ENCODE data around the gene COPS7A.

The COPS7A gene, protein sequence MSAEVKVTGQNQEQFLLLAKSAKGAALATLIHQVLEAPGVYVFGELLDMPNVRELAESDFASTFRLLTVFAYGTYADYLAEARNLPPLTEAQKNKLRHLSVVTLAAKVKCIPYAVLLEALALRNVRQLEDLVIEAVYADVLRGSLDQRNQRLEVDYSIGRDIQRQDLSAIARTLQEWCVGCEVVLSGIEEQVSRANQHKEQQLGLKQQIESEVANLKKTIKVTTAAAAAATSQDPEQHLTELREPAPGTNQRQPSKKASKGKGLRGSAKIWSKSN

GRCh38 chr12:6723607-6724408 is at the start of gene COPS7A:
Gene COPS7A, plus strand, starts transcription at chr12:6724046. Its CDS starts 611 bp downstream, at chr12:6724657.
- in situ Hi-C loops (cut with MboI; ENCODE audit: low sequenced_read_pairs) = no loop called here

GRCh38 chr12:6676962-6677361 is 46.9 kb upstream of the COPS7A start:
- in situ Hi-C loops (cut with MboI; ENCODE audit: low sequenced_read_pairs) = no loop called here

GRCh38 chr12:6684609-6685008 is 39.2 kb upstream of the COPS7A start:
- in situ Hi-C loops (cut with MboI; ENCODE audit: low sequenced_read_pairs) = no loop called here

DNA sequence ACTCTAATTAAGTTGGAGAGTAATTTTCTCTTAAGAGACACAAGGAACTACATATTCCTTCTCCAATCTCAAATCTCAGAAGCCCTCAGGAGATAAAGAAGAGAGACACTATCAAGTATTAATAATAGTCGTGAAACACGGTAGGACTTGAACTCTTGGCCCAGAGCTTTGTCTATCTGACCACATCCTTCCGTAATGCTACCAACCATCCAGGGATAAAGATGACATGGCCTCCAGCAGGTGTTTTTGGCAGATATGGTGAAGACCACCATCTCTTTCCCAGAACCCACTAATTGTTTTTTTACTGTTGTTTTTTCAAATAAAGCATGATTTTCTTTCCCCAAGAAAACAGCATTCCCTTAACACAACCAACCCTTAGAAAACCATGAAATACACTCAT is 38.0 kb upstream of the COPS7A start:
- in situ Hi-C loops (cut with MboI; ENCODE audit: low sequenced_read_pairs) = no loop called here

DNA sequence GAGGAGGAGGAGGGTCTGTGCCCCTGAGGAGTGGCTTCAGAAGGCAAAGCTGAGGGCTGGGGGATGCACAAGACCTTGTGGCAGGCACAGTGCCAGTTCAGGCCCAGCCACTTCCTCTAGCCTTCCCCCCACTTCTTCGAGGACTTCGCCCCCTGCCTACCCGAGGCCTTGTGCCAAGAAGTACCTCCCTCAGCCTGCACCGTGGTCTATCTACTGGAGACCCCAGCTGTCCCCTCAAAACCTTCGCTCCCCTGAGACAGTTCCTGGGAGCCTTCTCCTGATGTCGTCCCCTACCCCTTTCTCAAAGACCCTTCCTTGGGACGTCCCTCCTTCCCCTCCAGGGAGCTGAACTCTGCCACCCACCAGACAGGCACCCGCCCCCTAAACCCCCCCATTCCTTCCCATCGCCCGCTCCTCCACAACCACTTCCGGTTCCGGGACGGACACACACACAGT is 35.3 kb upstream of the COPS7A start:
- in situ Hi-C loops (cut with MboI; ENCODE audit: low sequenced_read_pairs) = no loop called here

DNA sequence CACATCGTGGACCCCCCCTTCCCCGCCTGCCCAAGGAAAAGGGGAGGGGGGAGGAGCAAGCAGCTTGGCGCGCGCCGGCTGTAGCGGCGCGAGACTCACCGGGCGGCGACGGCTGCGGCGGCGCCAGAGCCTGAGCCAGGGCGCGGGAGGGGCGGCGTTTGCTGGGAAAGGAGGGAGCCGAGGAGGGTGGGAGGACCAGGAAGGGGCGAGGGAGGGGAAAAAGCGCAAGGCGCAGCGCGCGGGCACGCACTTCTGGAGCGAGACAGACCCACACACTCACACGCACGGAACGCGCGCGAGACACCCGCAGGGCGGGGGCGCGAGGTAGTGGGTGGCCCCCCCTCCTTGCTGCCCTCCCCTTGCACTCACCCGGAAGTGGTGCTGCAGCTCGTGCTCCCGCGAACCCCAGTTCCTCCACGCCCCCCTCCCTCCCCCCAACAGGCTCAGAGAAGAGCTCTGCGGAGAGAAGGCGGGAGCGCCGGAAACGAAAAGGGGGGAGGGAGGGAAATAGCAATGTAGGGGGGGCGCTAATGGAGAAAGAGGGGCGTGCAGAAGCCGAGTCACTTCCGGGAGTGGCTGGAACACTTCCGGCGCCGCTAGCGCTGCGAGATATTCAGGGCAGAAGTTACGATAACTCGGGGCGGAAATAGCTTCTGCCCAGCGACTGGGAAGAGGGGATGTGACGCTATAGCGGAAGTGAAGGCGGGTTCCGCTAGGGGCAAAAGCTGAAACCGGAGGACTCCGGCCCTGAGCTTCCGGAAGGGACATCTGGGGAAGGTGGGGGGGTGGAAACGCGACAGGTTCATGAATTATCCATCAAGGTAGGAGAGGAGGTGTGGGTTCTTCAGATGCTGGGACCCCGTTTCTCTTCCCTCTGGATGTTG is 34.6 kb upstream of the COPS7A start, which contains the start of gene ZNF384:
ZNF384 (minus strand) TSS at position 377 of the 884 bp plus-strand sequence. CDS start 9,855 bp downstream, outside the sequence.
- in situ Hi-C loops (cut with MboI; ENCODE audit: low sequenced_read_pairs) = no loop called here

GRCh38 chr12:6691473-6691872 is 32.4 kb upstream of the COPS7A start:
- in situ Hi-C loops (cut with MboI; ENCODE audit: low sequenced_read_pairs) = no loop called here

- in situ Hi-C loops (cut with MboI; ENCODE audit: low sequenced_read_pairs) = no loop called here
Measured at GRCh38 chr12:6692888-6693287, 31.0 kb upstream of the COPS7A start.

DNA sequence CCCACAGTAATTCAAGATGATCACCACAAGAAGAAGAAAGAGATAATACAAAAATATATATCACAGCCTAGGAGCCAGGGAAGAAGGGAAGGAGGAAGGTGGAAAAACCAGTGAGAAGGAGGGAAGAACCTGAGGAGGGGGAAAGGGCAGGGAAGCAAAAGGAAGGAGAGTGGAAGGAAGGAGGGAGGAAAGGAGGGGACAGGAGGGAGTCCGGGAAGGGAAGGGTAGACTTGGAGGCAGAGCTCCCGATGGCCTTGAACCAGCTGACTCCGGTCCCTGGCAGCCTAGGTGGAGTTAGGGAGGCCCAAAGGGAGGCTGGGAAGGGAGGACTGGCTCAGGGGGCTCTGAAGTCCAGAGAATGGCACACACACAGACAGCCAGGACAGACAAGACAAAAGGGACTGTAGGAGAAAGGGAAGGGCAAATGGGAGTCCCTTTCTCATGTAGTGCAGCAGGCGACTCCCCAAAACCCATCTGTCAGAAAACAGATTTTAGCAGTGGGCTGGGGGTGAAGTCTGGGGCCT is 30.0 kb upstream of the COPS7A start:
- in situ Hi-C loops (cut with MboI; ENCODE audit: low sequenced_read_pairs) = no loop called here

DNA sequence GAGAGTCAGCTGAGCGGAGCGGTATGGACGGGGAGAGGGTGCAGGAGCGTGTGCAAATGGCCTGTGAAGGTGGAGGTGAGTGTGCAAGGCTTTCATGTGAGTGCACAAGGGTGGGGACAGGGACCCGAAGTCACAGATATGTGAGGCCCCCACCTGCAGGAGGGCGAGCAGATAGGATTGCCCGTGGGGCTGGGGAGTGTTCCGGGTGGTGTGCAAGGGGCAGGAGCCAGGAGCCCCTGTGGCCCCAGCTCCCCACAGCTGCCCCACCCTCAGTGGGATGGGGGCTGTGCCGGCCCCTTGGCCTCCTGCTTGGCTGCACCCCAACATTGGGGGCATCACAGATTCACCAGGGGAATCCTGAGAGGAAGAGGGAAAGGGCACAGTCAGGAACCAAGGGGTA is 29.1 kb upstream of the COPS7A start:
- in situ Hi-C loops (cut with MboI; ENCODE audit: low sequenced_read_pairs) = no loop called here

DNA sequence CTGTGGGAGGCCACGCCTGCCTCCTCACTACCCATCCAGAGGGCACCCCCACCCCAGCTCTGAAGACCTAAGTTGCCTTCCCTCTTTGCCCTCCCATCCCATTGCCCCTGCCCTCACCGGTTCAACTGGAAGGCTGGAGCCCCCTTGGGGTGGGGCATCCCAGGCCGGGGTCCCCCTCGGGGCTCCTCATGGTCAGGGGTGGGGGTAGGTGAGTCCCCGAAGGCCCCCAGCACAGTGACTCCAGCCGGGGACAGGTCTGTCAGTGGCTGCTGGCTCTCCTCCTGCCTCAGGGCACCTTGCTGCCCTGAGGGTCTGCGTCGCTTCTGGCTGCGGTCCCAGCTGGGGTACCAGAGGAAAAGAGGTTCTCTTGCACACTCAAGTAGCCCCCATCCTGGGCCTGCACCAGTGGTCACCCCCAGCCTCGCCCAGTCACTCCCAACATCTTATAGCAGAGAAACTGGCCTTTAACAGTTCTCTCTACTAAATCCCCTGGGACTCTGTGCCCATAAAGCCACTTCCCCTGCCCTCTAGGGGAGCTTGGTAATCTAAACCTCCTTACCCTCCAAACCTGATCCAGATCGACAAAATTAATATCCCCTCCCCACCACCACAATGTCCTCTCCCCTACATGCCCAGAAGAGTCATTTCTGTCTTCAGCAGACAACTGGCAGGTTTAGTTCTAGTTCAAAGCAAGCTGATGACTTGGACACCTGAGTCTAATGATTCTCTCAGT is 28.4 kb upstream of the COPS7A start:
- in situ Hi-C loops (cut with MboI; ENCODE audit: low sequenced_read_pairs) = no loop called here

DNA sequence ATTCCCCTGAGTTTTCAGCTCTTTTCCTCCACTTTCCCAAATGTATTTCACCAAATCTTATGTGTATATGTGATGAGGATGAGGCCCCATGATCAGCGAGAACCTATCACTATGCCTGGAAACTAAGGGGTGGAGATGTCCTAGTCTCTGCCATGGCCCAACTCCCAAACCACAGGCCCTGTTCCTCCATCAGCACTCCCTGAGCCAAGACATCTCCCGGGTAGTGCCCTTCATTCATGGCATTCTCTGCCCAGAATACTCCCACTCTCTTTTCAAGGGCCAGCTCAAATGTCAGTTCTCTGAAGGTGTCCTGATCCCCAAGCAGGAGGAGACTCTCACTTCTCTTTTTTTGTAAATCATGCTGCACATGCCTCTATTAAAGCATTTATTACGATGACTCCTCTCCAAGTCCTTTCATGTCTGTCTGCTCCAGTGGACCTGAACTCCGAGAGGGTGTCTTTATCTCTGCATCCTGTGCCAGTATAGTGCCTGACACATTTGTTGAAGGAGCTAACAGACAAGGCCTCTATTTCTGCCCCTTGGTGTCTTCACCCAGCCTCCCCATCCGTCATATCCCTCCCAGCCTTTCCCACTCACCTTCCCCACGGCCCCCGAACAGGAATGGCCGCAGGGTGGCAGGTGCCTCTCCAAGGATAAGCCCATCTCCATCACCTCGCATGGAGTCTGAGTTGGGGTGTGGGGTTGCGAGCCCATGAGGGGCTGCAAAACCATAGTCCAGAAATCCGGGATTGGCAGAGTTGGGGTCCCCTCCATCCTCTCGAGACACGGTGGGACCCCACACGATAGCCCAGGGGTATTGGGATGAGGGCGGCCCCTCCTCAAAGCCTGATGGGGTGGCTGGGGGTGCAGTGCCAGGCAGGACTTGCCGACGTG is 26.9 kb upstream of the COPS7A start:
- in situ Hi-C loops (cut with MboI; ENCODE audit: low sequenced_read_pairs) = no loop called here

DNA sequence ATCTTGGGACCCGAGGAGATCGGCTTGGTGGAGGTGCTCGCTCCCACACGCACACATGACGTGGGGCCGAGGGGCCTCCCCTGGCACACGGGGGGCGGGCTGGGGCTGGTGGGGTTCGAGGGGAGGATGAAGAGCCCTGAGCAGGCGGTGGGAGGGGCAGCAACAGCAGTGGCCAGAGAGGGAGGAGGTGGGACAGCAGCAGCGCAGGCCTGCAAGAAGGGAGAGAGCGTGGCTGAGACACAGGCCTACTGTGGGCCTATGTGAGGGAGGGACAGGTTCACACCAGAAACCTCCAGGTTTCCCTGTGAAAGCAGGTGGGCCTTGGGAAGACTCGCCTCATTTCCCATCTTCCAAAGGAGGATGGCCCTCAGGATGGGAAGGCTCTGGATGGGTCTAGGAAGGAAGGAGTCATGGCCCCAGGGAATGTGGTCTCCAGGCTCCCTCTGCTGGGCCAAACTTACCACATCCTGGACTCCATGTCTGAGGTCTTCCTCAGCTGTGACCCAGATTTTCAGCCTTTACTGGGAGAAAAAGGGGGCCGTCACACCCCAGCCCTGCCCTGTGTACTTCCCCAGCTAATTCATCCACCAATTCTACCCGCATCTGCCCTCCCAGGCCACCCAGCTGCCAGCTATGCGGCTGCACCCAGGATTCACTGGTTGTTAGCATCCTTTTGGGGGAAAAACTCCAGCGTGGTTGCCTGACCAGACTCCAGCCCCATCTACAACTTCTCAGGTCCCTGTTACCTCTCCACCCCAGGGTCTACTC is 26.1 kb upstream of the COPS7A start:
- in situ Hi-C loops (cut with MboI; ENCODE audit: low sequenced_read_pairs) = no loop called here

DNA sequence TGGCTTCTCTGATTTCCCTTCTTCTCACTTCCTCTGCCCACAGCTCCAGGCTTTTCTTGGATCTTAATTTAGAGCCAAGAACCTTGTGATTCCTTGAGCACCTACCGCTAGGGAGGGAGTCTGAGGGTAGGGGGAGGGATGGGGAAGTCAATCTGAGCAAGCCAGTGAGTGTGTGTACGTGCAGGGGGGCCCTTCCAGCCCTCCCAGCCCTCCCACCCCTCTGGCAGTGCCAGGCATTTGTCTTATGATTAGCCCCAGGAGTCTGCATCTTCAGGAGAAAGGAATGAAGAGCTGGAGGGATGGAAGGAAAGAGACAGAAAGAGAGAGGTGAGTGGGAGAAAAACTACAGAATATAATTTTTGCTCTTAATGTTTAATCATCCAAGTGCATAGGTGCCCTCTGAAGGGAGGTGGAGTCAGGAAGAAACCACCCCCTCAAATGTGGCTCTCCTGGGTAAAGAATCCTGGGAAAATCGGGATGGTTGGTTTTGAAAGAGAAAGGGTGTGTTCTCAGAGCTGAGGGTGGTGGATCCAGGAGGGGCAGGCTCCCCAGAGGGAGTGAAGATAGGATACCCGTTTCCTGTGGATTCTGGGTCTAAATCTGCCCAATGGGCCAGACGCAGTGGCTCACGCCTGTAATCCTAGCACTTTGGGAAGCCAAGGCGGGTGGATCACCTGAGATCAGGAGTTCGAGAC is 25.3 kb upstream of the COPS7A start:
- in situ Hi-C loops (cut with MboI; ENCODE audit: low sequenced_read_pairs) = no loop called here

DNA sequence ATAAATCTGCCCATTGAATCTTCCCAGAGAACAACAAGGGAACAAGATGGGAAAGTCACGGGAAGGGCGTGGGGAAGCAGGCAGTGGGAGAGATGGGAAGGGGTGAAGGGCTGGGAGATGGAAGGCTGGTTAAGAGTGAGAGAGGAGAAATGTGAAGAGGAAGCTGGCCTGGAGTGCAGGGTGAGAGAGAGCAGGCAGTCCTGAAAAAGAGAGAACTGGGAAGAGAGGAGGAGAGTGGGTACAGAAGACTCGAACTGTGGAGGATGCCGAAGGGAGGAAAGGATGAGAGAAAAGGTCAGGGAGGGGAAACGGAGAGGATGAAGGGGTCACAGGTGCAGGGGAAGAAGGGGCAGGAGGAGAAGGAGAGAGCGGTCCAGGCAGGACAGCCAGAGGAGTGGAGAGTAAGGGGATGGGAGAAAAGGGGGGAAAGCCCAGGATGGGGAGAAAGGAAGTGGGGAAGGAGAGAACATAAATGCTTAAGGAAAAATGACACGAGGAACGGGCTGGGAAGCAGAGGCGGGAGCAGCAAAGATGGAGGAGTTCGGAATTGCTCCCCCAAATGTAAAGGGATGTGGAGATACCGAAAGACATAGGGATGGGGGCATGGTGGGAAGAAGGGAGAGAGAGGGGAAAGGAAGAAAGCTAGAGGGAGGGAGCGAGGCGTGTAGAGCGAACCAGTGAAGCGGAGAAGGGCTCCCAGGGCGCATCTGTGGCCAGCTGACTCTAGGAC is 24.4 kb upstream of the COPS7A start:
- in situ Hi-C loops (cut with MboI; ENCODE audit: low sequenced_read_pairs) = no loop called here

- in situ Hi-C loops (cut with MboI; ENCODE audit: low sequenced_read_pairs) = no loop called here
Measured at GRCh38 chr12:6699989-6700645, 23.7 kb upstream of the COPS7A start.

- in situ Hi-C loops (cut with MboI; ENCODE audit: low sequenced_read_pairs) = no loop called here
Measured at GRCh38 chr12:6700646-6701051, 23.2 kb upstream of the COPS7A start, which contains the start of gene PIANP. Gene PIANP, minus strand, starts transcription at chr12:6700815. Its CDS starts 2,754 bp downstream, at chr12:6698061.

Data from HL-60/S4 treated with phorbol 12-myristate 13-acetate at 8.2 ng/mL for 4 days and 3 days (cell line).